ENCODE results near the gene GRIP1. TPM values are rescaled to one million over a fixed set of nuclear protein-coding genes. Genes with fewer than 3 reads are reported as not detected.

GRIP1 gene
- total and polyA plus RNA-seq, 10 of the 15 experiments (the other 5 are each of a cell fraction or from before 2014, with no cell fraction given): 0.05 to 0.85 (median 0.50) TPM; not detected in 7

DNA sequence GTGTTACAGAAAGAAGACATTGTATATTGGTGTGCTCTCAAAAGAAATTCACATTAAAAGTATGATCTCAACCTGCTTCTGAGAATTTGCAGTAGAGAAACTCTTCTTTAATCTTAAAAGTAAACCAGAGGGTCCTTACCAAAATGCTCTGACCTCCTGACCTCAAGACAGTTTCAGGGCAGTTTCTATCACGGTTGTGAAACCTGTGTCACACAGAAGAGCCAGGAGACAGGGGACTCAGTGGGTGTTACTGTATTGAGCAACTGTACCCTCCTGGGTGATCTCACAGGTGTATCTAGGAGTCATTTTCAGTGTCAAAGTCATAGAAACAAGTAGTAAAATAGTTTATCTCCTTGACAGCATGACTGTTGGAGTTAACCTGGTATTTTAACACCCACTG, 178.0 kb downstream of the GRIP1 start (continued):
- TF ChIP-seq ZNF687 (IDR thresholded peaks at IDR 0.05) (no peak), MTA3 (IDR thresholded peaks at IDR 0.05; ENCODE audit: borderline replicate concordance, low read length) (no peak), ZNF24 (IDR thresholded peaks at IDR 0.05) (no peak), SUPT20H (IDR thresholded peaks at IDR 0.05; ENCODE audit: borderline replicate concordance, control insufficient read depth, low read depth, low read length) (no peak), ZBED1 (IDR thresholded peaks at IDR 0.05; ENCODE audit: borderline replicate concordance) (peak; percentile 62; the same call in 1 of the 2 replicates), NFIC (IDR thresholded peaks at IDR 0.05; ENCODE audit: low read depth, low read length) (peak; percentile 71), EZH2 (IDR thresholded peaks at IDR 0.05; ENCODE audit: borderline replicate concordance, control insufficient read depth, low read depth, low read length) (no peak), CHD2 (IDR thresholded peaks at IDR 0.05; ENCODE audit: borderline replicate concordance, low read depth, low read length) (no peak)
- TF ChIP-seq, protein P1, sequence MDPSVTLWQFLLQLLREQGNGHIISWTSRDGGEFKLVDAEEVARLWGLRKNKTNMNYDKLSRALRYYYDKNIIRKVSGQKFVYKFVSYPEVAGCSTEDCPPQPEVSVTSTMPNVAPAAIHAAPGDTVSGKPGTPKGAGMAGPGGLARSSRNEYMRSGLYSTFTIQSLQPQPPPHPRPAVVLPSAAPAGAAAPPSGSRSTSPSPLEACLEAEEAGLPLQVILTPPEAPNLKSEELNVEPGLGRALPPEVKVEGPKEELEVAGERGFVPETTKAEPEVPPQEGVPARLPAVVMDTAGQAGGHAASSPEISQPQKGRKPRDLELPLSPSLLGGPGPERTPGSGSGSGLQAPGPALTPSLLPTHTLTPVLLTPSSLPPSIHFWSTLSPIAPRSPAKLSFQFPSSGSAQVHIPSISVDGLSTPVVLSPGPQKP (IDR thresholded peaks at IDR 0.05; ENCODE audit: low read depth, low read length): no peak
- TF ChIP-seq, protein P2, sequence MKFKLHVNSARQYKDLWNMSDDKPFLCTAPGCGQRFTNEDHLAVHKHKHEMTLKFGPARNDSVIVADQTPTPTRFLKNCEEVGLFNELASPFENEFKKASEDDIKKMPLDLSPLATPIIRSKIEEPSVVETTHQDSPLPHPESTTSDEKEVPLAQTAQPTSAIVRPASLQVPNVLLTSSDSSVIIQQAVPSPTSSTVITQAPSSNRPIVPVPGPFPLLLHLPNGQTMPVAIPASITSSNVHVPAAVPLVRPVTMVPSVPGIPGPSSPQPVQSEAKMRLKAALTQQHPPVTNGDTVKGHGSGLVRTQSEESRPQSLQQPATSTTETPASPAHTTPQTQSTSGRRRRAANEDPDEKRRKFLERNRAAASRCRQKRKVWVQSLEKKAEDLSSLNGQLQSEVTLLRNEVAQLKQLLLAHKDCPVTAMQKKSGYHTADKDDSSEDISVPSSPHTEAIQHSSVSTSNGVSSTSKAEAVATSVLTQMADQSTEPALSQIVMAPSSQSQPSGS (IDR thresholded peaks at IDR 0.05; ENCODE audit: low read length): 0 out of 2 replicates have a peak, but pooled peaks have one; percentile 41

All from GM12878 (cell line).